Mesenchymal stem cell (in vitro differentiated cells and primary cell): Measurements from ENCODE around the gene F8.
"Not testable (repeated sequence)": the region's sequence is repeated elsewhere in the genome, so short reads cannot be mapped to it uniquely, and the experiment has no call there.

Experiments used
- DNase-seq: peaks from one replicate; pipeline ENCODE4 v3.0.0-alpha.2; 2013
- H2AFZ ChIP-seq: one replicate; pipeline ENCODE4 v1.6.1; 2013; ENCODE audit warnings: low read depth, mild to moderate bottlenecking, control low read depth, inconsistent platforms, low read length, moderate library complexity
- H2AK5ac ChIP-seq: 2 replicates; pipeline ENCODE4 v1.6.1; 2013; ENCODE audit warnings: low read length, moderate library complexity, mild to moderate bottlenecking, inconsistent platforms; ENCODE audit not compliant: severe bottlenecking
- H2BK120ac ChIP-seq: one replicate; pipeline ENCODE4 v1.6.1; 2013; ENCODE audit warnings: low read depth, mild to moderate bottlenecking, inconsistent platforms, low read length, moderate library complexity
- H2BK12ac ChIP-seq, 2 experiments: one replicate each; pipeline ENCODE4 v1.6.1; 2013; ENCODE audit warnings: inconsistent platforms in 2 of 2, low read length in 2 of 2, mild to moderate bottlenecking in 2 of 2, moderate library complexity in 2 of 2, control low read depth in 1 of 2
- H2BK15ac ChIP-seq: one replicate; pipeline ENCODE4 v1.6.1; 2013; ENCODE audit warnings: mild to moderate bottlenecking, low read depth, inconsistent platforms; ENCODE audit not compliant: poor library complexity, severe bottlenecking
- H2BK5ac ChIP-seq: 2 replicates; pipeline ENCODE4 v1.6.1; 2013; ENCODE audit warnings: low read depth, mild to moderate bottlenecking, low read length, control low read depth, inconsistent platforms; ENCODE audit not compliant: poor library complexity, severe bottlenecking
- H3K14ac ChIP-seq, 2 experiments: one replicate each; pipeline ENCODE4 v1.6.1; 2013; ENCODE audit warnings: inconsistent platforms in 2 of 2, low read length in 2 of 2, control low read depth in 1 of 2, mild to moderate bottlenecking in 1 of 2, moderate library complexity in 1 of 2
- H3K18ac ChIP-seq, 2 experiments: one replicate each; pipeline ENCODE4 v1.6.1; 2013; ENCODE audit warnings: inconsistent platforms in 2 of 2, low read length in 2 of 2, control low read depth in 1 of 2, low read depth in 1 of 2, mild to moderate bottlenecking in 1 of 2
- H3K23ac ChIP-seq, 2 experiments: one replicate each; pipeline ENCODE4 v1.6.1; 2013; ENCODE audit warnings: inconsistent platforms in 2 of 2, low read length in 2 of 2, mild to moderate bottlenecking in 2 of 2, moderate library complexity in 2 of 2, control low read depth in 1 of 2
- H3K27ac ChIP-seq: 2 replicates; pipeline ENCODE4 v1.5.1; 2013; ENCODE audit warnings: mild to moderate bottlenecking, moderate library complexity, low read length, control low read depth, inconsistent platforms; ENCODE audit not compliant: poor library complexity, severe bottlenecking
- H3K27me3 ChIP-seq, 2 experiments: 2 replicates each; pipeline versions ENCODE4 v1.6.1 to v1.7.0; 2013; ENCODE audit warnings: low read length in 2 of 2, mild to moderate bottlenecking in 2 of 2, moderate library complexity in 2 of 2, control low read depth in 1 of 2, inconsistent platforms in 1 of 2; ENCODE audit not compliant: control insufficient read depth in 1 of 2, insufficient read depth in 1 of 2
- H3K36me3 ChIP-seq, 2 experiments: 2 replicates each; pipeline versions ENCODE4 v1.6.1 to v1.7.0; 2013; ENCODE audit warnings: low read length in 2 of 2, control low read depth in 1 of 2, inconsistent platforms in 1 of 2, low read depth in 1 of 2, mild to moderate bottlenecking in 1 of 2; ENCODE audit not compliant: insufficient read depth in 2 of 2, control insufficient read depth in 1 of 2
- H3K4ac ChIP-seq, 2 experiments: one replicate each; pipeline ENCODE4 v1.6.1; 2013; ENCODE audit warnings: inconsistent platforms in 2 of 2, low read length in 2 of 2, mild to moderate bottlenecking in 2 of 2, moderate library complexity in 2 of 2, control low read depth in 1 of 2, low read depth in 1 of 2
- H3K4me1 ChIP-seq: 2 replicates; pipeline ENCODE4 v1.6.1; 2013; ENCODE audit warnings: low read depth, low read length, control low read depth; ENCODE audit not compliant: control insufficient read depth, insufficient read depth
- H3K4me2 ChIP-seq: 2 replicates; pipeline ENCODE4 v1.6.1; 2013; ENCODE audit warnings: low read length, mild to moderate bottlenecking, inconsistent platforms; ENCODE audit not compliant: poor library complexity, severe bottlenecking
- H3K4me3 ChIP-seq, 2 experiments: 2 replicates each; pipeline versions ENCODE4 v1.5.1 to v1.7.0; 2013; ENCODE audit warnings: low read length in 2 of 2, mild to moderate bottlenecking in 2 of 2, control low read depth in 1 of 2, low read depth in 1 of 2; ENCODE audit not compliant: insufficient read depth in 1 of 2
- H3K79me1 ChIP-seq: replicated peaks from 2 replicates; pipeline ENCODE4 v1.6.1; 2013; ENCODE audit warnings: mild to moderate bottlenecking, control low read depth, low read length, inconsistent platforms; ENCODE audit not compliant: poor library complexity, severe bottlenecking
- H3K9ac ChIP-seq: 2 replicates; pipeline ENCODE4 v1.7.0; 2013; ENCODE audit warnings: mild to moderate bottlenecking, low read length, moderate library complexity
- H3K9me3 ChIP-seq: 2 replicates; pipeline ENCODE4 v1.7.0; 2013; ENCODE audit warnings: mild to moderate bottlenecking, low read length; ENCODE audit not compliant: control insufficient read depth
- H4K8ac ChIP-seq: one replicate; pipeline ENCODE4 v1.6.1; 2013; ENCODE audit warnings: inconsistent platforms, mild to moderate bottlenecking, low read length, moderate library complexity
- H4K91ac ChIP-seq: one replicate; pipeline ENCODE4 v1.6.1; 2013; ENCODE audit warnings: mild to moderate bottlenecking, low read length, inconsistent platforms
- WGBS: methylation state at CpG from one replicate; pipeline ENCODE4 v1.1.7; 2013; ENCODE audit warnings: mixed read lengths; 5-methylcytosine and 5-hydroxymethylcytosine counted together

The F8 gene

GRCh38 chrX:154886069-154886788 lies 136.3 kb downstream of the F8 start, which contains the start of gene F8A1:
Gene F8A1 (plus strand): TSS chrX:154886355. CDS start chrX:154886375, 20 bp downstream.
- H3K4me2 ChIP-seq, H3K36me3 ChIP-seq, H2BK12ac ChIP-seq, H3K4me1 ChIP-seq, H3K23ac ChIP-seq, H3K27me3 ChIP-seq, H3K9ac ChIP-seq, H3K79me1 ChIP-seq, H3K9me3 ChIP-seq, H2AK5ac ChIP-seq, H3K14ac ChIP-seq, H4K8ac ChIP-seq, H3K18ac ChIP-seq, H3K4me3 ChIP-seq, H3K4ac ChIP-seq, H2BK15ac ChIP-seq, H3K27ac ChIP-seq, H4K91ac ChIP-seq, H2BK120ac ChIP-seq, H2BK5ac ChIP-seq, DNase-seq, H2AFZ ChIP-seq: not testable (repeated sequence)
- WGBS = no CpG with 5 or more reads among the region's 91 CpGs

GRCh38 chrX:154885549-154885948 lies 137.0 kb downstream of the F8 start:
- not testable (repeated sequence) for H3K23ac ChIP-seq, DNase-seq, H3K4ac ChIP-seq, H4K8ac ChIP-seq, H3K9me3 ChIP-seq, H3K9ac ChIP-seq, H4K91ac ChIP-seq, H2BK15ac ChIP-seq, H2BK5ac ChIP-seq, H2AFZ ChIP-seq, H3K4me1 ChIP-seq, H3K27me3 ChIP-seq, H2BK120ac ChIP-seq, H3K18ac ChIP-seq, H3K36me3 ChIP-seq, H3K79me1 ChIP-seq, H2AK5ac ChIP-seq, H3K14ac ChIP-seq, H3K4me2 ChIP-seq, H2BK12ac ChIP-seq, H3K27ac ChIP-seq, H3K4me3 ChIP-seq
- no CpG with 5 or more reads among the region's 14 CpGs for WGBS

DNA sequence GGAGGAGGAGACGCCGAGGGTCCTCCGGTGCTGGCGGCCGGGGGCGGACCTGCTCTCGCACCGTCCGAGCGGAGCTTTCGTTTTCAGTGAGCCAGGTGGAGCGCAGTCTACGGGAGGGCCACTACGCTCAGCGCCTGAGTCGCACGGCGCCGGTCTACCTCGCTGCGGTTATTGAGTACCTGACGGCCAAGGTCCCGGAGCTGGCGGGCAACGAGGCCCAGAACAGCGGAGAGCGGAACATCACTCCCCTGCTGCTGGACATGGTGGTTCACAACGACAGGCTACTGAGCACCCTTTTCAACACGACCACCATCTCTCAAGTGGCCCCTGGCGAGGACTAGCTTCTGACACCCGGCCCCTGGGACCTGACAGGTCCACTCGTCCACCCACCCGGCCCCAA lies 137.5 kb downstream of the F8 start:
- H4K91ac ChIP-seq, H3K36me3 ChIP-seq, DNase-seq, H3K14ac ChIP-seq, H3K18ac ChIP-seq, H3K9me3 ChIP-seq, H2BK12ac ChIP-seq, H3K79me1 ChIP-seq, H2AFZ ChIP-seq, H2BK5ac ChIP-seq, H3K4me2 ChIP-seq, H4K8ac ChIP-seq, H3K23ac ChIP-seq, H3K4me3 ChIP-seq, H3K27ac ChIP-seq, H2AK5ac ChIP-seq, H3K4me1 ChIP-seq, H2BK15ac ChIP-seq, H3K9ac ChIP-seq, H3K4ac ChIP-seq, H3K27me3 ChIP-seq, H2BK120ac ChIP-seq: not testable (repeated sequence)
- WGBS = no CpG with 5 or more reads among the region's 33 CpGs

DNA sequence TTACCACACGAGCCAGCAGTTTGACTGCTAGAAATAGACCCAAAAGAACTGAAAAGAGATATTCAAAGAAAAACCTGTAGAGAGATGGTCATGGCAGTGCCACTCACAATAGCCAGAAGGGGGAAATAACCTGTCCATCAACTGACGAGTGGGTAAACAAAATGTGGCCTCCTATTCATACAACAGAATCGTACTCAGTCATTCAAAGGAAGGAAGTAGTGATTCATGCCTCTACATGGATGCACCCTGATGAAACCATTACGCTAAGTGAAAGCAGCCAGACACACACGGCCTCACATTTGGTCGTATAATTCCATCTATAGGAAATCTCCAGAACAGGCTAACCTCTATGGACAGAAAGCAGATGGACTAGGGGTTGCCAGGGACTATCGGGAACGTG lies 138.5 kb downstream of the F8 start:
- H2BK15ac ChIP-seq, H3K36me3 ChIP-seq, DNase-seq, H4K91ac ChIP-seq, H2BK120ac ChIP-seq, H3K9me3 ChIP-seq, H2BK5ac ChIP-seq, H3K4me2 ChIP-seq, H3K23ac ChIP-seq, H2BK12ac ChIP-seq, H3K79me1 ChIP-seq, H3K4me1 ChIP-seq, H2AFZ ChIP-seq, H3K14ac ChIP-seq, H2AK5ac ChIP-seq, H3K4me3 ChIP-seq, H3K4ac ChIP-seq, H3K27me3 ChIP-seq, H3K18ac ChIP-seq, H3K27ac ChIP-seq, H3K9ac ChIP-seq, H4K8ac ChIP-seq: not testable (repeated sequence)
- WGBS = no CpG with 5 or more reads among the region's 8 CpGs
